ENCODE results near the gene GRIN2C.

GRCh38 chr17:74830861-74831260 is 28.8 kb downstream of the GRIN2C start:
- TF ChIP-seq RFX5 (IDR thresholded peaks at IDR 0.05; ENCODE audit: low read depth, low read length): no peak
- TF ChIP-seq CEBPB (IDR thresholded peaks at IDR 0.05; ENCODE audit: low read depth, low read length): no peak
- TF ChIP-seq, protein P1, sequence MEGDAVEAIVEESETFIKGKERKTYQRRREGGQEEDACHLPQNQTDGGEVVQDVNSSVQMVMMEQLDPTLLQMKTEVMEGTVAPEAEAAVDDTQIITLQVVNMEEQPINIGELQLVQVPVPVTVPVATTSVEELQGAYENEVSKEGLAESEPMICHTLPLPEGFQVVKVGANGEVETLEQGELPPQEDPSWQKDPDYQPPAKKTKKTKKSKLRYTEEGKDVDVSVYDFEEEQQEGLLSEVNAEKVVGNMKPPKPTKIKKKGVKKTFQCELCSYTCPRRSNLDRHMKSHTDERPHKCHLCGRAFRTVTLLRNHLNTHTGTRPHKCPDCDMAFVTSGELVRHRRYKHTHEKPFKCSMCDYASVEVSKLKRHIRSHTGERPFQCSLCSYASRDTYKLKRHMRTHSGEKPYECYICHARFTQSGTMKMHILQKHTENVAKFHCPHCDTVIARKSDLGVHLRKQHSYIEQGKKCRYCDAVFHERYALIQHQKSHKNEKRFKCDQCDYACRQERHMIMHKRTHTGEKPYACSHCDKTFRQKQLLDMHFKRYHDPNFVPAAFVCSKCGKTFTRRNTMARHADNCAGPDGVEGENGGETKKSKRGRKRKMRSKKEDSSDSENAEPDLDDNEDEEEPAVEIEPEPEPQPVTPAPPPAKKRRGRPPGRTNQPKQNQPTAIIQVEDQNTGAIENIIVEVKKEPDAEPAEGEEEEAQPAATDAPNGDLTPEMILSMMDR (conservative IDR thresholded peaks at IDR 0.05; ENCODE audit: low read depth, low read length): no peak
- TF ChIP-seq NFE2L2 (IDR thresholded peaks at IDR 0.05; ENCODE audit: low read depth, low read length): no peak
- TF ChIP-seq, protein P2, sequence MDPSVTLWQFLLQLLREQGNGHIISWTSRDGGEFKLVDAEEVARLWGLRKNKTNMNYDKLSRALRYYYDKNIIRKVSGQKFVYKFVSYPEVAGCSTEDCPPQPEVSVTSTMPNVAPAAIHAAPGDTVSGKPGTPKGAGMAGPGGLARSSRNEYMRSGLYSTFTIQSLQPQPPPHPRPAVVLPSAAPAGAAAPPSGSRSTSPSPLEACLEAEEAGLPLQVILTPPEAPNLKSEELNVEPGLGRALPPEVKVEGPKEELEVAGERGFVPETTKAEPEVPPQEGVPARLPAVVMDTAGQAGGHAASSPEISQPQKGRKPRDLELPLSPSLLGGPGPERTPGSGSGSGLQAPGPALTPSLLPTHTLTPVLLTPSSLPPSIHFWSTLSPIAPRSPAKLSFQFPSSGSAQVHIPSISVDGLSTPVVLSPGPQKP (IDR thresholded peaks at IDR 0.05; ENCODE audit: borderline replicate concordance, low read depth, low read length): no peak
- TF ChIP-seq RAD21 (IDR thresholded peaks at IDR 0.05; ENCODE audit: low read length): no peak
- no peak for TF ChIP-seq SMC3 (IDR thresholded peaks at IDR 0.05; ENCODE audit: low read depth, low read length)
- no peak for TF ChIP-seq POLR2A (IDR thresholded peaks at IDR 0.05; ENCODE audit: low read depth, low read length)
- no peak for TF ChIP-seq MXI1 (IDR thresholded peaks at IDR 0.05; ENCODE audit: borderline replicate concordance, low read depth, low read length)
- no peak for TF ChIP-seq USF2 (IDR thresholded peaks at IDR 0.05; ENCODE audit: low read depth, low read length)
- TF ChIP-seq MAZ (IDR thresholded peaks at IDR 0.05; ENCODE audit: borderline replicate concordance, low read depth, low read length): no peak
- no peak for TF ChIP-seq BHLHE40 (IDR thresholded peaks at IDR 0.05; ENCODE audit: low read depth, low read length)

Data from IMR-90 (cell line).